GM15510 (cell line): ENCODE data around the gene PDGFD.

Experiments
- POLR2A ChIP-seq: IDR thresholded peaks from 3 replicates; pipeline ENCODE4 v1.6.1; 2011; ENCODE audit warnings: borderline replicate concordance; ENCODE audit not compliant: insufficient read length; ENCODE audit errors: extremely low read depth

Gene PDGFD

GRCh38 chr11:103897160-103897936 lies 266.6 kb downstream of the PDGFD start:
- TF ChIP-seq POLR2A = no peak

GRCh38 chr11:103895106-103895505 lies 268.8 kb downstream of the PDGFD start:
- TF ChIP-seq POLR2A = no peak

- no peak for TF ChIP-seq POLR2A
Measured at GRCh38 chr11:103894673-103895072, 269.3 kb downstream of the PDGFD start.

GRCh38 chr11:103894034-103894433 lies 269.9 kb downstream of the PDGFD start:
- no peak for TF ChIP-seq POLR2A

GRCh38 chr11:103893371-103893770 lies 270.6 kb downstream of the PDGFD start:
- no peak for TF ChIP-seq POLR2A

- TF ChIP-seq POLR2A = no peak
Measured at GRCh38 chr11:103892603-103893002, 271.3 kb downstream of the PDGFD start.

GRCh38 chr11:103890654-103891053 lies 273.3 kb downstream of the PDGFD start:
- TF ChIP-seq POLR2A = no peak

- no peak for TF ChIP-seq POLR2A
Measured at GRCh38 chr11:103889679-103890078, 274.3 kb downstream of the PDGFD start.

- no peak for TF ChIP-seq POLR2A
Measured at GRCh38 chr11:103888541-103888951, 275.4 kb downstream of the PDGFD start.

- no peak for TF ChIP-seq POLR2A
Measured at GRCh38 chr11:103887001-103887658, 276.8 kb downstream of the PDGFD start.

- TF ChIP-seq POLR2A = no peak
Measured at GRCh38 chr11:103883856-103884255, 280.1 kb downstream of the PDGFD start.

- no peak for TF ChIP-seq POLR2A
Measured at GRCh38 chr11:103883291-103883690, 280.7 kb downstream of the PDGFD start.

GRCh38 chr11:103881584-103881983 lies 282.4 kb downstream of the PDGFD start:
- TF ChIP-seq POLR2A = no peak

- TF ChIP-seq POLR2A = no peak
Measured at GRCh38 chr11:103880968-103881367, 283.0 kb downstream of the PDGFD start.

- TF ChIP-seq POLR2A = no peak
Measured at GRCh38 chr11:103878646-103879045, 285.3 kb downstream of the PDGFD start.

GRCh38 chr11:103877221-103877620 lies 286.7 kb downstream of the PDGFD start:
- no peak for TF ChIP-seq POLR2A
